Stomach (tissue), 9 donors: ENCODE results near the gene TFDP2. TPM values are rescaled to one million over a fixed set of nuclear protein-coding genes. Genes with fewer than 3 reads are reported as not detected.
A peak's percentile ranks its signal among the peaks of the same experiment; 100 is the strongest.

Experiments used
- DNase-seq, 2 donors: peaks; one replicate each; pipeline versions ENCODE4 v3.0.0 to v3.0.0-alpha.2; 2013 to 2019
- H3K27ac ChIP-seq, 5 donors: fragments of 200-600 bp in 4 of 5; sonication (generic) in 4 of 5; one replicate each; pipeline ENCODE4 v1.5.1; 2013 to 2019; ENCODE audit warnings: mild to moderate bottlenecking in 1 of 5, moderate library complexity in 1 of 5
- H3K27me3 ChIP-seq, 3 donors: fragments of 200-600 bp; sonication (generic); one replicate each; pipeline ENCODE4 v1.5.1; 2017 to 2019; ENCODE audit warnings: mixed run types in 1 of 3
- H3K36me3 ChIP-seq, 4 donors: fragments of 200-600 bp; sonication (generic); 1 replicate in 3 of 4; 2 replicates in 1 of 4; pipeline ENCODE4 v1.5.1; 2016 to 2019
- H3K4me1 ChIP-seq, 4 donors: fragments of 200-600 bp; sonication (generic); one replicate each; pipeline ENCODE4 v1.5.1; 2016 to 2019
- H3K4me3 ChIP-seq, 4 donors: fragments of 200-600 bp; sonication (generic) in 3 of 4; one replicate each; pipeline ENCODE4 v1.5.1; 2016 to 2019; ENCODE audit warnings: mild to moderate bottlenecking in 1 of 4
- H3K9me3 ChIP-seq, 4 donors: fragments of 200-600 bp; sonication (generic); one replicate each; pipeline ENCODE4 v1.5.1; 2016 to 2019
- CTCF ChIP-seq, 7 experiments: fragments of 450-650 bp in 4 of 7; fragments of 200-600 bp in 3 of 7; sonication (generic) in 3 of 7; IDR thresholded peaks; one replicate each; pipeline ENCODE4 v1.5.1; 2016 to 2019; ENCODE audit warnings: antibody characterized with exemption in 7 of 7, control low read depth in 2 of 7, mild to moderate bottlenecking in 1 of 7
- EP300 ChIP-seq: sonication (generic); formaldehyde crosslinking; IDR thresholded peaks from one replicate; pipeline ENCODE4 v1.6.1; 2017; ENCODE audit warnings: antibody characterized with exemption
- POLR2A ChIP-seq, 4 donors: fragments of 450-650 bp; IDR thresholded peaks; one replicate each; pipeline ENCODE4 v1.6.1; 2016; ENCODE audit warnings: antibody characterized with exemption in 4 of 4, control low read depth in 2 of 4, mild to moderate bottlenecking in 1 of 4, moderate library complexity in 1 of 4
- POLR2AphosphoS5 ChIP-seq, 3 donors: sonication (generic); formaldehyde crosslinking; IDR thresholded peaks; one replicate each; pipeline ENCODE4 v1.6.1; 2016; ENCODE audit warnings: antibody characterized with exemption in 3 of 3
- WGBS, 5 donors: extraction: QIAGEN DNeasy Blood & Tissue Kit in 3 of 5; methylation state at CpG; one replicate each; pipeline versions ENCODE4 v1.1.5 to v1.1.7; 2013 to 2018; 5-methylcytosine and 5-hydroxymethylcytosine counted together
- intact Hi-C: fragments of 100-400 bp; cut with DNase I; formaldehyde crosslinking; loops from one replicate; pipeline ENCODE4 v1.15.1; 2023; ENCODE audit warnings: low total_unique reads
- polyA plus RNA-seq, 3 donors: library from polyadenylated mRNA; stranded (reverse); fragments of 200-250 nt; gene quantifications; one replicate each; pipeline ENCODE4 v1.2.3, GENCODE V29; 2013
- total RNA-seq, 5 donors: library from RNA; depleted of rRNA; stranded (reverse); fragments of >200 nt; gene quantifications; one replicate each; pipeline versions ENCODE4 v1.1.0 to v1.2.3, GENCODE V29; 2014 to 2016
- donor health status: healthy with polysubstance abuse.
- donor health status: Bipolar disorder and iron deficiency.
- donor health status: healthy.

The TFDP2 gene
- total and polyA plus RNA-seq, 8 donors = 8.7 to 180 (median 55.7) TPM

GRCh38 chr3:142035308-142035922 lies 113.9 kb downstream of the TFDP2 start:
- TF ChIP-seq CTCF (IDR thresholded peaks at IDR 0.05) = no peak
- no peak for TF ChIP-seq EP300
- TF ChIP-seq POLR2AphosphoS5 (IDR thresholded peaks at IDR 0.05) = no peak
- no peak for TF ChIP-seq POLR2A (IDR thresholded peaks at IDR 0.05)
- no peak overlapping the region for H3K27ac ChIP-seq
- intact Hi-C loops = no loop called here
- no peak overlapping the region for H3K4me3 ChIP-seq
- H3K4me1 ChIP-seq = peaks cover 0 to 9% (median 0%) of the 10 kb centered on the region in 4 donors
- H3K9me3 ChIP-seq = no peaks in the 10 kb centered on the region
- DNase-seq = no peak
- 90 to 97% (median 95%) methylated on average over 3 of the region's 3 CpGs for WGBS, 5 donors
- no peaks in the 10 kb centered on the region for H3K36me3 ChIP-seq
- H3K27me3 ChIP-seq = no peaks in the 10 kb centered on the region

- DNase-seq = no peak
- Histone ChIP-seq H3K36me3 (no peaks in the 10 kb centered on the region), H3K27ac (no peak overlapping the region), H3K4me3 (no peak overlapping the region), H3K9me3 (no peaks in the 10 kb centered on the region), H3K4me1 (peaks cover 0 to 20% (median 9%) of the 10 kb centered on the region in 4 donors), H3K27me3 (no peaks in the 10 kb centered on the region)
- intact Hi-C loops = no loop called here
- TF ChIP-seq POLR2A (IDR thresholded peaks at IDR 0.05) (no peak), POLR2AphosphoS5 (IDR thresholded peaks at IDR 0.05) (no peak), EP300 (no peak), CTCF (IDR thresholded peaks at IDR 0.05) (no peak)
- WGBS, 5 donors = 51 to 86% (median 71%) methylated on average over 4 of the region's 4 CpGs
Observed at GRCh38 chr3:142033292-142033691, 116.1 kb downstream of the TFDP2 start.

GRCh38 chr3:142031575-142031974 lies 117.8 kb downstream of the TFDP2 start:
- Histone ChIP-seq H3K27me3 (no peaks in the 10 kb centered on the region), H3K27ac (no peak overlapping the region), H3K36me3 (no peaks in the 10 kb centered on the region), H3K9me3 (no peaks in the 10 kb centered on the region), H3K4me1 (peaks cover 0 to 35% (median 14%) of the 10 kb centered on the region in 4 donors), H3K4me3 (no peak overlapping the region)
- no peak for DNase-seq
- no peak for TF ChIP-seq POLR2AphosphoS5 (IDR thresholded peaks at IDR 0.05)
- TF ChIP-seq EP300 = no peak
- TF ChIP-seq POLR2A (IDR thresholded peaks at IDR 0.05) = no peak
- no peak for TF ChIP-seq CTCF (IDR thresholded peaks at IDR 0.05)
- intact Hi-C loops = no loop called here

DNA sequence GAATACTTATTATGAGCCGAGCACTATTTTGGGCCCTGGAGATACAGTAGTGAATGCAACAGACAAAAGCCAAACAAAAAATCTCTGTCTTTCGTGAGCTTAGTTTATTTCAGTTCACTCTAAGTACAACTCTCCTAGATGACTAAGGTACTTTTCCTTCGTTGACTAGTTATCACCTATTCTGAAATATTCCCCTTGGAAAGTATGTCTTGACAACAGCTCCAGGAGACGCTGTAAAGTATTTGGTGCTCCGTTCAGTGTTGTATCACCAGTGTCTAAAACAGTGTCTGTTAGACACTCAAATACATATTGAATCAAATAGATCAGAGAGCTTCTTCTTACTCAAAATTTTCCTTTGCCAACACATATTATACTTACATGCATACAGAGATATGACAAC lies 119.6 kb downstream of the TFDP2 start:
- H3K27ac ChIP-seq = peak overlapping the region in 3 of 5 donors; percentile 4 to 6 (median 5)
- no peaks in the 10 kb centered on the region for H3K9me3 ChIP-seq
- H3K4me1 ChIP-seq = peaks cover 0 to 42% (median 24%) of the 10 kb centered on the region in 4 donors
- intact Hi-C loops = no loop called here
- TF ChIP-seq CTCF (IDR thresholded peaks at IDR 0.05) = no peak
- TF ChIP-seq POLR2A (IDR thresholded peaks at IDR 0.05) = no peak
- no peak for TF ChIP-seq POLR2AphosphoS5 (IDR thresholded peaks at IDR 0.05)
- no peak for TF ChIP-seq EP300
- no peaks in the 10 kb centered on the region for H3K27me3 ChIP-seq
- 36 to 61% (median 43%) methylated on average over 5 of the region's 5 CpGs for WGBS, 5 donors
- DNase-seq = no peak
- H3K4me3 ChIP-seq = no peak overlapping the region
- H3K36me3 ChIP-seq = no peaks in the 10 kb centered on the region
